Sciatic nerve (tissue), 2 donors: ENCODE data around the gene ASPDH. TPM values are rescaled to one million over a fixed set of nuclear protein-coding genes. Genes with fewer than 3 reads are reported as not detected.

ENCODE experiments used
- ATAC-seq: fragments of 200-7000 bp; cut with Tn5 transposase; one replicate; pipeline ENCODE4 v1.9.1; 2020; ENCODE audit warnings: mild to moderate bottlenecking, moderate library complexity
- DNase-seq: peaks from one replicate; pipeline ENCODE4 v3.0.0-alpha.2; 2020; ENCODE audit warnings: low spot score
- intact Hi-C: fragments of 100-400 bp; cut with DNase I; formaldehyde crosslinking; loops from one replicate; pipeline ENCODE4 v1.14.2; 2022
- total RNA-seq: library from RNA; stranded (reverse); fragmentation: NEBNext Ultra II Directional; extraction: Animal tissue kit (Norgen Biotek cat#: 25700); gene quantifications from one replicate; pipeline ENCODE4 v1.2.1, GENCODE V29; 2021
- donor health status: DM: no; HTN: no; CAD: no.
- donor health status: DM: no; HTN: no; CAD: no.

The ASPDH gene
- total RNA-seq, 1 donor from 2014 or later = not detected

DNA sequence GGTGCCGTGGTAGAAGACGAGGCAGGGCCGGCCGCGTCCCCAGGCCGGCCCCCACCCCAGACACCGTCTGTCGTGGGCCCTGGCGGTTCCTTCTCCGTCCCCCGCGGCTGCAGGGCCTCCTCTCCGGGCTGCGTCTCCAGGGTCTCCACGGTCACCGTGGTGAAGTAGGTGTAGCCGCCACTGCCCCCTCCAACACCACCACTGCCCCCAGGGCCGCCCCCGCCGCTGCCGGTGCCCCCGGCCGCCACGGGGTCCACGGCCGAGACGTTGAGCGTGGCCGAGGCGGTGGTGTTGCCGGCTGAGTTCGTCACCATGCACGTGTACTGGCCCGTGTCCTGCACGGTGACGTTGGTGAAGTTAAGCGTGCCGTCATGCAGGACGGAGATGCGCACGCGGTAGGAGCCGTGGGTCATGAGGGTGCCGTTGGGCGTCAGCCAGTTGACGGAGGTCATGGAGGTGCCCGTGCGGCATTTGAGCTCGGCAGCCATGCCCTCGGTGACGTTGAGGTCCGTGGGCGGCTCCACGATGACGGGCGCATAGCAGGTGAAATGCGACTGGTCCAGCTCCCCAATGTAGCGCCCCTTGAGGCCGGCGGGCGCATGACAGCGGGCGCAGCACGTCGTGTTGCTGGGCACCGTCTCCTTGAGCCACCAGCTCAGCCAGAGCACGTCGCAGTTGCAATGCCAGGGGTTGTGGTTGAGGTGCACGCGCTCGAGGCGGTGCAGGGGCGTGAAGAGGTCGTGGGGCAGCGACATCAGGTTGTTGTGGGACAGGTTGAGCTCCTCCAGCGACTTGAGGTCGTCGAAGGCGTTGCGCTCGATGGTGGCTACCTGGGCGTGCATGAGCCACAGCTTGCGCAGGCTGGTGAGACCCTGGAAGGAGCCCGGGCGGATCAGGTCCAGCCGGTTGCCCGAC, 4.6 kb upstream of the ASPDH start:
- intact Hi-C loops = no loop called here
- ATAC-seq = no peak
- DNase-seq = no peak

- DNase-seq (no peak), ATAC-seq (no peak)
- intact Hi-C loops = no loop called here
Measured at GRCh38 chr19:50517704-50518075, 4.0 kb upstream of the ASPDH start.

GRCh38 chr19:50516964-50517703, 3.4 kb upstream of the ASPDH start:
- intact Hi-C loops = no loop called here
- ATAC-seq = no peak
- DNase-seq = no peak

DNA sequence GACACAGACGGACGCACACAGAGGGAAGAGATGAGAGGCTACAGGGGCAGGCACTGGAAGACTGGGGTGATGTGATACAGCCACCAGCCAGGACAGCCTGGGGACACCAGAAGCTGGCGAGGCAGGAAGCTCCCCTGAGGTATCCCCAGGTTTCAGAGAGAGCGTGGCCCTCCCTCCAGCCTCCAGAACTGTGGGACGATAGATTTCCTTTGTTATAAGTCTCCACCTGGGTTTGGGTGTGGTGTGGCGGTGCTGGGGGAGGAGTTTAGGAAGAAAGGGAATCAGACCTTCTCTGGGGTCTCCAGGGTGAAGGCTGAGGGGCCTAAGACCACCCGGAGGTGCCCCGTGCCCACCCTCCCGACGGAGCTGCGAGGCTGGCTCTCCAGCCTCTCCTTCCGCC, 2.7 kb upstream of the ASPDH start:
- DNase-seq (no peak), ATAC-seq (no peak)
- intact Hi-C loops = no loop called here

GRCh38 chr19:50515168-50515561, 1.5 kb upstream of the ASPDH start:
- ATAC-seq = no peak
- intact Hi-C loops = no loop called here
- DNase-seq = no peak

- ATAC-seq = no peak
- DNase-seq = no peak
- intact Hi-C loops = no loop called here
Measured at GRCh38 chr19:50514346-50515167, 844 bp upstream of the ASPDH start.

- intact Hi-C loops = no loop called here
- ATAC-seq (no peak), DNase-seq (no peak)
Measured at GRCh38 chr19:50512999-50513745, 541 bp downstream of the ASPDH start.

GRCh38 chr19:50512112-50512998, 1.4 kb downstream of the ASPDH start:
- DNase-seq (no peak), ATAC-seq (no peak)
- intact Hi-C loops = no loop called here

DNA sequence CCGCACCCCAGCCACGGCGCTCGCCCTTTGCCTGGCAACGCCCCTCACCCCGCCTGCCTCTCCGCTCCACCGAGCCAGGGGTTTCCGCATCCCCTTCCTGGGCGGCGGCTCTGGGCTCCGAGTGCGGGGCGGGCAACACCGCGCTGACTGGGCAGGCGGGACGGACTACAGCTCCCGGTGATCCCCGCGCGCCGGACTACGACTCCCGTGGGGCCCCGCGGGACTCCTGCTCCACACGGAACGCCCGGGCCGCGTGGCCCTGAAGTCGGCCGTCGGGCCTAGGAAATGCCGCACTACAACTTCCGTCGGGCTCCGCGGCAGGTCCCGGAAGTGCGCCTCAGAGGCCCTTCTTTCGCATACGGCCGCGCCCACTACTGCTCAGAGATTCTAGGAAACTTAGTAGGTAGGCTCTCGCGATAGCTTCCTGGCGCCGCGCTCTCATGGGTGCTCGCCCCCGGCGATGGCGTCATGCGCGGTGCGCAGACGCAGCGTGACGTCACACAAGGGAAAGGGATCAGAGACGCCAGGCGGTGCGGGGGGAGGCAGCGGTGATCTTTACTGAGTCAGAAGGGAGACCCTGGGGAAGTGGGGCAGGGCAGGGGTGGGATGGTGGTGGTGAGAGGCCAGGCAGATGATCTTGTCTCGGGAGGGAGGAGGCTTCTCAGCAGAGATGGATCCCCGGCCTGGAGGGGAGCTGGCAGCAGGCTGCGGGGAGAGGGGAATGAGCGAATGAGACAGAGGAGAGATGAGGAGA, 2.5 kb downstream of the ASPDH start, which contains the start of gene JOSD2:
TSS of gene JOSD2 (minus strand) at position 123 of the 754 bp plus-strand sequence. CDS start 760 bp downstream, outside the sequence.
- intact Hi-C loops = no loop called here
- ATAC-seq (peak; percentile 96), DNase-seq (peak; percentile 99)

- intact Hi-C loops = no loop called here
- ATAC-seq = no peak
- no peak for DNase-seq
Measured at GRCh38 chr19:50510700-50511068, 3.0 kb downstream of the ASPDH start.

GRCh38 chr19:50510121-50510670, 3.5 kb downstream of the ASPDH start:
- no peak for ATAC-seq
- intact Hi-C loops = no loop called here
- no peak for DNase-seq

- intact Hi-C loops = no loop called here
- DNase-seq = no peak
- ATAC-seq = no peak
Measured at GRCh38 chr19:50509366-50509765, 4.3 kb downstream of the ASPDH start.

DNA sequence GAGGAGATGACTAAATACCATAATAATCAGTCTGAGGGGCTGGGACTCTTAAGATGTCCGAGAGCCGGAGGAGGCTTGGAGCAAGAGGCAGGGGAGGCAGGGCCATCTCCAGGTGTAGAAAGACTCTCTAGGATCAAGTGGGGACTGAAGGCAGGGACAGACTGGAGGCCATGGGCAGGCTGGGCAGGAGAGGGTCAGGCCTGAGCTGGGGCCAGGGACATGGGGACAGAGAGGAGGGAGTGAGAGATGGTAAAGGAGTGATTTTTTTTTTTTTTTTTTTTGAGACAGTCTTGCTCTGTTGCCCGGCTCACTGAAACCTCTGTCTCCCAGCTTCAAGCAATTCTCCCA, 4.9 kb downstream of the ASPDH start:
- ATAC-seq = no peak
- intact Hi-C loops = no loop called here
- DNase-seq = no peak

DNA sequence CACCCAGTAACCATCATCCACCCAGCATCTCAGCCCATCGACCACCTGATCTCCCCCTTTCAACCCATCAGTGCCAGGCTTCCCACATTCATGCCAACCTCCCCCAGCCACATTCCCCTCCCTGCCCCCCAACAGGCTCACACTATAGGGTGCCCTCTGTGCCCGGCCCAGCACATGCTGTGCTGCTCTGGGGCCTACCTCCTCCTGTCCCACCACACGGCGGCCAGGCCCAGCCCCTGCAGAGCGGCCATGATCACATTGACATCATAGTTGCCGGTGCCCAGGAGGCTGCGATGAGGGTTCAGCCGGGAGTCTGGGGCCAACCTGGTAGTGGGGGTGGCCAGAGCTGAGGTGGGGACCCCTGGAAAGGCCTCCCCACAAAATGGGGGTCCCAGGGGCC, 6.3 kb downstream of the ASPDH start:
- no peak for ATAC-seq
- intact Hi-C loops = no loop called here
- DNase-seq = no peak

- ATAC-seq (no peak), DNase-seq (no peak)
- intact Hi-C loops = no loop called here
Measured at GRCh38 chr19:50506700-50507099, 7.0 kb downstream of the ASPDH start.

DNA sequence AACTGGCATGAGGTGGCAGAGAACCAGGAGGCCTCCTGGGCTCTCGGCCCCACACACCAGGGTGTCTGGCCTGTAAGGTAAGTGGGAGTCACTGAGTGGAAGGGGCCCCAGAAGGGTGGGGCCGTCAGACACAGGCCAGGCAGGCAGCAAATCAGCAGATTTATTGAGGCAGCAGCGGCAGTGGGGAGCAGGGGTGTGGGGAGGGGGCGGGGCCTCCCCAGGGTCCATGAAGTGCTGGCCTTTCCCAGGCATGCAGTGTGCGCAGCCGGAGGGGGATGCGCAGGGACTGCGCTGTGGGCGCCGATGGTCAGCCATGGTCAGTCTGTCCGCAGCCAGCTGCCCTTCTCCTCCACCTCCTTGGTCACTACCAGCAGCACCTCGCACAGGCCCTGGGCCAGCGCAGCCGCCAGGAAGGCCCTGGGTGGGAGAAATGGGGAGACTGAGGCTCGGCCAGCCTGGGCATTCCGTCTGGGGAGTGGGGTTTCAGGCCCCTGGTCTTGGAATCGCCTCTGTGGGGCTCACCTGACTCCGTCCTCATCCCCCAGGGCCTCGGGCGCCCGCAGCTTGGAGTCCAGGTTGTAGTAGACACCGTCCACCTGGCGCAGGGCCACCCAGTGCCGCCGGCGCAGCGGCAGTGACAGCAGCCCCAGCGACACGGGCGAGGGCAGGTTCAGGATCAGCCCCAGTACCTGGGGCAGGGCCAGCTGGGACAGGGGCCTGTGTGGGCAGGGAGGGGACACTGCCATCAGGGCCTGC, 7.7 kb downstream of the ASPDH start:
- ATAC-seq (no peak), DNase-seq (no peak)
- intact Hi-C loops = no loop called here
